T1000 (cell line): Measurements from ENCODE around the gene ZFP69B.
"Not testable (repeated sequence)": the region's sequence is repeated elsewhere in the genome, so short reads cannot be mapped to it uniquely, and the experiment has no call there.

ENCODE experiments used
- DNase-seq: peaks from one replicate; lab custom pipeline; 2025; ENCODE audit warnings: mixed read lengths; lab: John Stamatoyannopoulos, UW

ZFP69B gene

DNA sequence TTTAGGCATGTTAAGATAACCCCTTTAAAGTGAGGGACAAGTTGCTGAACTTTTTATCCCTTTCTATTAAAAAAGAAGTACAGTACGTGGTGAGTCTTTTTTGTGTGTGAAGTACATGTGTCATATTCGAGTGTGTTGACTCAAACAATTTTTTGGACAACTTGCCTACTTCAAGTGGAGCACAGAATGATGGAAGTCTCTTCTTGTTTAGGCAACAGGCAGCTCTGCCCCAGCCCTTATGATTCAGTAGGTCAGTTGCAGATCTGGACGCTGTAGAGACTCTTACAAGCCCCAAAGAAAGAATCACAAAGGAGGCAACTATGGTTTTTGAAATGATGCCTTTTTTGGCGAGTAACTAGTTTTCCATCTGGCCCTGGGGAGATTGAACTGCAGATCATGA lies 14.4 kb upstream of the ZFP69B start:
- DNase-seq: no peak

DNA sequence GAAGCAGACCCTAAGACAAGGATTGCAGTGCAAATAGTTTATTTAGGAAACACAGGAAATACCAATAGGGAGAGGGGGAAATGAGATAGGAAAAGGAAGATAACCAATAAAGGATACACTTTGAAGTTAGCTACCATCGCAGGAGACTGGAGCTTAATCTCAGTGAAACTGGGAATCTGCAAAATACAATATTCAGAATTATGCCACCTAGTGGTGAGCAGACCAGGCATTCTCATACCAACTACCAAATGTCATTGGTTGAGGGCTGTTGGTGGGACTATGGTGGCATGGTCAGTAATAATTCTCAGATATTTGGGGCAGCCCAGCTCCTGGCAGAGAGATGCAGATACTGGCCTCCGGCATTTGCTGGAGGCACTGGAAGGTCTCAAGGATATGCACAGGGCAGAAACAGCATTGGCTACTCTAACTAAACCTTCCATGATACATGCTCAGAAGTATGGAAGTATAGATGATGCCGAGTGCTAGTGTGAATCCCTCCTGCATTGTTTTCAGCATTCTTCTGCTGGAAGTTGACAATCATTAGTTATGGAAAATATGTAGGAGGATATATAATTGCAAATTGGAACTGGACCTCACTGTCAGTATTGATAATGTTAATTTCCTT lies 11.8 kb upstream of the ZFP69B start:
- DNase-seq: no peak

DNA sequence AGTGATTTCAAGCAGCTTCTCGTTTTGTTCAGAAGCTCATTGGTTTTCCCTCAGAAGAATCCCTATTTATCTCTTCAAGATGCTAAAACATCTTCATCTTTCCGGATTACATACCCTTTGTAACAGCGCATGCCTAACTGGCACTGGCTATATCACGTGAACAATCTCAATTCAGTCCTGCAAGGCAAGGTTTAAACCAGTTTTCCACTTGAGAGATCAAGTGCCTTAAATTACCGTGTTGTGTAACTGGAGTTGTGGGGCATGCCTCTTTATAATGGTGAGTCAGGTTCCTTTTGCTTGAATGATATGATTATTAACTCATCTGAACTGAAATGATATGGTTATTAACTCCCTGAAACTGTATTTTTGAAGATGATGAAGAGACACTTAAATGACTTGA lies 11.0 kb upstream of the ZFP69B start:
- DNase-seq: no peak

GRCh38 chr1:40450495-40451237 lies 390 bp downstream of the ZFP69B start:
- peak; percentile 27 for DNase-seq

- DNase-seq: no peak
These were observed 936 bp downstream of the ZFP69B start for GRCh38 chr1:40451238-40451585.

GRCh38 chr1:40454873-40455272 lies 4.6 kb downstream of the ZFP69B start:
- no peak for DNase-seq

- DNase-seq: no peak
These were observed 12.8 kb downstream of the ZFP69B start for GRCh38 chr1:40462956-40463590.

GRCh38 chr1:40469327-40469726 lies 19.1 kb downstream of the ZFP69B start:
- no peak for DNase-seq

- no peak for DNase-seq
These were observed 25.0 kb downstream of the ZFP69B start for GRCh38 chr1:40475268-40475667.

- peak; percentile 74 for DNase-seq
These were observed 26.8 kb downstream of the ZFP69B start, which contains the start of gene ZFP69 for GRCh38 chr1:40476924-40477677. Gene ZFP69 (plus strand): TSS chr1:40477290. CDS start chr1:40479362, 2,072 bp downstream.

GRCh38 chr1:40477678-40478053 lies 27.4 kb downstream of the ZFP69B start:
- DNase-seq: no peak

- no peak for DNase-seq
These were observed 28.0 kb downstream of the ZFP69B start for GRCh38 chr1:40478276-40478675.

GRCh38 chr1:40479156-40479555 lies 28.9 kb downstream of the ZFP69B start:
- no peak for DNase-seq

- DNase-seq: no peak
These were observed 45.1 kb downstream of the ZFP69B start for GRCh38 chr1:40495315-40495903.

- not testable (repeated sequence) for DNase-seq
These were observed 52.4 kb downstream of the ZFP69B start for GRCh38 chr1:40502651-40503050.

DNA sequence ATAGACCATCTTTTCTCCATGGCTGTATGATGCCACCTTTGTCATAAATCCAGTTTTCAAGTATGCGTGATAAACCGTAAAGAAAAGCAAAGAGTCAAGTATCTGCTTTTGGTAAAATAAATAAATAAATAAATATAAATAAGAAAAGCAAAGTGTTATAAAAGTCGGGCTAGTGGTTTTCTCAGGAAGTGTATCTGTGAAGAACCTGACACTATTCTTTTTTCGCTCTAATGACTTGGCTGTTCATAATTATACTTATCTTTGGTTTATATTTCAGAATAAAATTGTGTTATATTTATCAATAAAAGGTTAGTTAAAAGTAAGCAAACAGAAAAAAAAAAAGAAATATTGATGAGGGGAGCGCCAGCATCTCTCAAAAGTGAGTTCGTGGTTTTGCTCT lies 57.7 kb downstream of the ZFP69B start:
- DNase-seq: no peak

GRCh38 chr1:40508375-40509341 lies 58.4 kb downstream of the ZFP69B start, which contains the start of gene EXO5:
Gene EXO5 (plus strand): TSS chr1:40508767. CDS start chr1:40514545, 5,778 bp downstream.
- DNase-seq: peak; percentile 74
